Thoracic aorta (tissue), 2 donors: ENCODE measurements around the gene TTLL8. TPM values are rescaled to one million over a fixed set of nuclear protein-coding genes. Genes with fewer than 3 reads are reported as not detected.

Source experiments
- ATAC-seq: fragments of 150-250 bp; one replicate; pipeline ENCODE4 v1.8.0; 2017; ENCODE audit warnings: low read depth; ENCODE audit not compliant: insufficient number of reproducible peaks, low FRiP score
- DNase-seq: peaks from one replicate; pipeline ENCODE4 v3.0.0-alpha.2; 2020; ENCODE audit warnings: low spot score
- H3K27ac ChIP-seq, 2 donors: fragments of 200-600 bp; sonication (generic); 1 replicate in 1 of 2; 2 replicates in 1 of 2; pipeline ENCODE4 v1.5.1; 2016; ENCODE audit warnings: mild to moderate bottlenecking in 2 of 2, moderate library complexity in 2 of 2
- H3K27me3 ChIP-seq: fragments of 200-600 bp; sonication (generic); replicated peaks from 2 replicates; pipeline ENCODE4 v1.6.0; 2016; ENCODE audit warnings: mild to moderate bottlenecking; ENCODE audit not compliant: insufficient read depth
- H3K36me3 ChIP-seq: fragments of 200-600 bp; sonication (generic); one replicate; pipeline ENCODE4 v1.5.1; 2016
- H3K4me1 ChIP-seq, 2 donors: fragments of 200-600 bp; sonication (generic); 1 replicate in 1 of 2; 2 replicates in 1 of 2; pipeline versions ENCODE4 v1.5.1 to v1.6.0; 2016; ENCODE audit warnings: low read depth in 2 of 2, mild to moderate bottlenecking in 1 of 2; ENCODE audit not compliant: control insufficient read depth in 1 of 2
- H3K4me3 ChIP-seq: fragments of 200-600 bp; sonication (generic); 2 replicates; pipeline ENCODE4 v1.5.1; 2016; ENCODE audit warnings: mild to moderate bottlenecking
- H3K9me3 ChIP-seq: fragments of 200-600 bp; sonication (generic); 2 replicates; pipeline ENCODE4 v1.5.1; 2016
- total RNA-seq, 2 donors: library from RNA; depleted of rRNA; stranded (reverse); fragments of >200 nt; gene quantifications; one replicate each; pipeline versions ENCODE4 v1.1.0 to v1.2.3, GENCODE V29; 2016
- TF ChIP-seq, protein P1 (sequence below): fragments of 200-600 bp; sonication (generic); IDR thresholded peaks from one replicate; pipeline ENCODE4 v1.5.1; 2019; ENCODE audit warnings: antibody characterized with exemption

The TTLL8 gene
- total RNA-seq, 2 donors from 2014 or later: not detected

DNA sequence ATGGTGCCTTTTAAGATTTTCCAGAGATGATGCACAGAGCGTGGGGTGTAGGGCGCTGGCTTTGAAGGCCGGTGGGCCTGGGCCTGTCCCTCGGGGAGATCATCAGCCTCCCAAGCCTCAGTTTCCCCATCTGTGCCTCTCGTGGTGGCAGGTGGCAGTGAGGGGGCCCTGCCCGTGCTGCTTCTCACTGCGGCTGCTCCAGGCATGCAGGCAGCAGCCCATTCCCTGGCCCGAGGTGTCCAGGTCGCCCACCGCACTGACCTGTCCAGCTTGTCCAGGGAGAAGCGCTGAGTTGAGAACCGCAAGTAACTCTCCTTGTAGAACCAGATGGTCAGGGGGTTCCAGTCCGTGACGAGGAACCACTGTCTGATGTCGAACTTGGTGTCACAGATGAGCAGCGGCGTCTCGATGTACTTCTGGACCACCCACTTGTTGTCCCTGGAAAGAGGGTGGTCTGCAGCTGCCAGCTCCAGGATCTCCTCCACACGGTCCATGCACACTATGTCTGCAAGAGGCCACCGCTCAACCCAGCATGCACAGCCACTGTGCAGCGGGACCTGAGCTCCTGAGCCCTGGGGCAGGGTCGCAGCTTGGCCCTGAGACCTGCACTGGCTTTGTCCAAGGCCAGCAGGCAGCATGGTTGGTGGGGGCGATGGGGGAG, 25.0 kb downstream of the TTLL8 start:
- TF ChIP-seq, protein P1, sequence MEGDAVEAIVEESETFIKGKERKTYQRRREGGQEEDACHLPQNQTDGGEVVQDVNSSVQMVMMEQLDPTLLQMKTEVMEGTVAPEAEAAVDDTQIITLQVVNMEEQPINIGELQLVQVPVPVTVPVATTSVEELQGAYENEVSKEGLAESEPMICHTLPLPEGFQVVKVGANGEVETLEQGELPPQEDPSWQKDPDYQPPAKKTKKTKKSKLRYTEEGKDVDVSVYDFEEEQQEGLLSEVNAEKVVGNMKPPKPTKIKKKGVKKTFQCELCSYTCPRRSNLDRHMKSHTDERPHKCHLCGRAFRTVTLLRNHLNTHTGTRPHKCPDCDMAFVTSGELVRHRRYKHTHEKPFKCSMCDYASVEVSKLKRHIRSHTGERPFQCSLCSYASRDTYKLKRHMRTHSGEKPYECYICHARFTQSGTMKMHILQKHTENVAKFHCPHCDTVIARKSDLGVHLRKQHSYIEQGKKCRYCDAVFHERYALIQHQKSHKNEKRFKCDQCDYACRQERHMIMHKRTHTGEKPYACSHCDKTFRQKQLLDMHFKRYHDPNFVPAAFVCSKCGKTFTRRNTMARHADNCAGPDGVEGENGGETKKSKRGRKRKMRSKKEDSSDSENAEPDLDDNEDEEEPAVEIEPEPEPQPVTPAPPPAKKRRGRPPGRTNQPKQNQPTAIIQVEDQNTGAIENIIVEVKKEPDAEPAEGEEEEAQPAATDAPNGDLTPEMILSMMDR: no peak
- Histone ChIP-seq H3K4me3 (no peak overlapping the region), H3K27me3 (no peaks in the 10 kb centered on the region), H3K4me1 (peaks cover 0 to 8% of the 10 kb centered on the region in 2 donors), H3K9me3 (no peaks in the 10 kb centered on the region), H3K27ac (no peak overlapping the region), H3K36me3 (no peaks in the 10 kb centered on the region)
- no peak for ATAC-seq
- DNase-seq: no peak

DNA sequence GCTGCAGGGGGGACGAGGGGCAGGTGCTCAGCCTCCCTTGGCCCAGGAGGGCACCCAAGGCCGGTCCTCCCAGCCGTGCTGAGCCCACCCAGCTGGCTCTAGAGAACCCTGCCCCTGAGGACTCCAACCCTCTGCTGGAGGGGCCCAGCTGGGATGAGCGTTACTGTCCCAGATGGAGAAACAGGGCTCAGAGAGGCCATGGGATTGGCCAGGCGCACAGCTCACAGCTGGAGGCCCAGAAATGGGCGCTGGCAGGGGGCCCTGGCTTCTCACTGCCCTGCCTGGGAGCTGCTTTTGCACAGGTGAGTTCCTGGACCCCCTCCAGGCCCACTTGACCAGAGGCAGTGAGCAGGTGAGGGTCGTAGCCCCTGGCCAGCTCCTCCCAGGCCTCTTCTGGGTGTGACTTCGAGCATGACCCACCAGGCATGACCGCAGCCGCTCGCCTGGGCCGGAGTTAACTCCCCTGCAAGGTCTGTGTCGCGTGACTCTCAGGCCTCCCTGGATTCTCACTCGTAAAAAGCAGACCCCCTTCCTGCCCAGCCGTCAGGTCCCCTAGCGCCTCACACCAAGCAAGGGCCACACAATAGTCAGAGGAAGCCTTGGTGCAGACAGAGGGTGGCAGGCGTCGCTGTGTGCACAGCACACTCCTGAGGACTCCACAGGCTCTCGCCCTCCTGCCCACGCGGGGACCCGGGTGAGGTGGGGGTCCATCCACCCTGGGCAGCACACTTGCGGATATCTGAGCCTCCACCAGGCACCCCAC, 25.8 kb downstream of the TTLL8 start:
- Histone ChIP-seq H3K4me3 (no peak overlapping the region), H3K9me3 (no peaks in the 10 kb centered on the region), H3K4me1 (peaks cover 0 to 8% of the 10 kb centered on the region in 2 donors), H3K27me3 (no peaks in the 10 kb centered on the region), H3K36me3 (no peaks in the 10 kb centered on the region), H3K27ac (no peak overlapping the region)
- no peak for DNase-seq
- no peak for ATAC-seq
- TF ChIP-seq, protein P1: no peak

GRCh38 chr22:50031189-50032091, 26.7 kb downstream of the TTLL8 start:
- ATAC-seq: no peak
- Histone ChIP-seq H3K27me3 (no peaks in the 10 kb centered on the region), H3K36me3 (no peaks in the 10 kb centered on the region), H3K4me3 (no peak overlapping the region), H3K4me1 (peaks cover 0 to 8% of the 10 kb centered on the region in 2 donors), H3K9me3 (no peaks in the 10 kb centered on the region), H3K27ac (no peak overlapping the region)
- no peak for DNase-seq
- TF ChIP-seq, protein P1: no peak

- no peak overlapping the region for H3K27ac ChIP-seq
- TF ChIP-seq, protein P1: peak; percentile 84
- ATAC-seq: no peak
- no peaks in the 10 kb centered on the region for H3K36me3 ChIP-seq
- peaks cover 0 to 8% of the 10 kb centered on the region in 2 donors for H3K4me1 ChIP-seq
- peak overlapping the region; percentile 47 for H3K4me3 ChIP-seq
- no peaks in the 10 kb centered on the region for H3K9me3 ChIP-seq
- H3K27me3 ChIP-seq: no peaks in the 10 kb centered on the region
- no peak for DNase-seq
These were observed 27.6 kb downstream of the TTLL8 start for GRCh38 chr22:50030297-50031188.
